HG03469 (cell line): ENCODE measurements around the gene DGKD.

Experiments used
- ATAC-seq: cut with Tn5 transposase; IDR thresholded peaks from one replicate; pipeline ENCODE4 v1.9.1; 2021; ENCODE audit warnings: mild to moderate bottlenecking, moderate library complexity, moderate number of reproducible peaks; ENCODE audit not compliant: unreplicated experiment

The DGKD gene

DNA sequence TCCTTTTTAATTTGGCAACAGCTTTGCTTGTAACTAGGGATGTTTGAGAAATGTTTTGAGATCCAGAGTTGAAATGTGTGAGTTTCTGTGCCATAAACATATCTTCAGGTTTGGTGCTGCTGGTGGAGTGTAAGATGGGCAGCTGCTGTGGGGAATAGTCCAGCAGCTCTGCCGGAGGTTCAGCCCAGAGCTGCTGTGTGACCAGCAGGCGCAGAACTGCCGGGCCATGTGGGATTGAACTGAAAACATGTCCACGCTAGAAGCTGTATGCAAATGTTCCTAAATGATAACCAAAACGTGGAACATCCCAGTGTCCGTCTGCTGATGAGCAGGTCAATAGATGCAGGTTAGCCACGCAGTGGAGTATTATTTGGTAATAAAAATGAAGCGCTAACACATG is 99.6 kb downstream of the DGKD start:
- ATAC-seq = no peak

GRCh38 chr2:233455006-233455405 is 100.7 kb downstream of the DGKD start:
- ATAC-seq = no peak

- no peak for ATAC-seq
Measured at GRCh38 chr2:233455491-233455890, 101.2 kb downstream of the DGKD start.

- ATAC-seq = no peak
Measured at GRCh38 chr2:233456111-233456510, 101.8 kb downstream of the DGKD start.

- ATAC-seq = no peak
Measured at GRCh38 chr2:233456934-233457333, 102.6 kb downstream of the DGKD start.

DNA sequence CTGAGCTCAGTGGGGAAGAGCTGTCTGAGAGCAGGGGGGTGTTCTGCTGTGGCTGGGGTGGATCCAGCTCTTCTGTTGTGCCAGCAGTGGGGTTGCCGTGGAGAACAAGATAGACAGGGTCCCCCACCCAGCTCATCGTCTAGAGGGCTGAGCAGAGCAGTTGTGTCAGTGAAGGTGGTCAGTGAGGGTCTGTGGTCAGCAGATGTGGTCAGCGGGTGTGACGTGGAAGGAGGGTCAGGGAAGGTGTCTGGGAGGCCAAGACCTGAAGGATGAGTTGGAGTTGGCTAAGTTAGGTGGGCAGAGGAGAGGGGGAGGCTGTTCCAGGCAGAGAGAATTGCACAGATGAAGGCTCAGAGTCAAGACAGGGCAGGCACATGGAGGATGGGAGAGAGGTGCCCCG is 103.1 kb downstream of the DGKD start:
- ATAC-seq = no peak

DNA sequence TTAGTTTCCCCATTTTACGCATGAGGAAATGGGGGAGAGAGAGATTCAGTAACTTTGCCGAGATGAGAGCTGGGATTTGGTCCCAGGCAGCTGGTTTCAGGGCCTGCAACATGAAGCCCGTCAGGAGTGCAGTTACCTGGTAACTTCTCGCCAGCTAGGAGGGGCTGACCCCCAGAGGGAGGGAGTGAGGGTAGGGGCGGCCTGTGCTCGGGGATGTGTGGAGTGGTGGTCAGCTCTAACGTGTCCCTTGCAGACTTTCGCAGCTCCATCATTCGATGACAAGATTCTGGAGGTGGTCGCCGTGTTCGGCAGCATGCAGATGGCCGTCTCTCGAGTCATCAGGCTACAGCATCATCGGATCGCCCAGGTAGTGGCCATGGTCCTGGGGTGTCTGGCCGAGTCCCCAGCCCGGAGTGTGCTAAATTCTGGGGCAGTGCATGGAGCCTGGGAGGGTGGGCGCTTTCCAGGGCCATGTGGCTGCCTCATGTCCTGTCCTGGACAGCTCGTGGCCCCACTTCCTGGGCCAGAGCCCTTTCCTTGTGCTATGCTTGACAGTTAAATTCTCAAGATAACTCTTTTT is 103.8 kb downstream of the DGKD start:
- ATAC-seq = no peak

DNA sequence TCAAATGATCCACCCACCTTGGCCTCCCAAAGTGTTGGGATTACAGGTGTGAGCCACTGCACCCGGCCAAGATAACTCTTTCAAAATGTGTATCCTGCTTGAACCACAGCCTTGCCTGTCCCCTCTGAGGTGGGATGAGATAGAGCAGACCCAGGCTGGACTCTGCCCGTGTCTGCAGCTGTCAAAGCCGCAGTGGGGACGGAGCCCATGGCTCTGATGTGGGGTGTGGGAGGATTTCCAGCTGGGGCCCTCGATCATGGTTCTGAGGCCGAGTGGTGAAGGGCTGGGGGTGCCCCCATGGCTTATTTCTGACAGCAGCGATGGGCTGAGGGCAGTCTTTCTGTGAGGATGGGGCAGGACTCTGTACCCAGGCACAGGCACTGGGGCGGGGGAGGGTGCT is 104.5 kb downstream of the DGKD start:
- no peak for ATAC-seq

GRCh38 chr2:233459426-233459825 is 105.1 kb downstream of the DGKD start:
- ATAC-seq = no peak

DNA sequence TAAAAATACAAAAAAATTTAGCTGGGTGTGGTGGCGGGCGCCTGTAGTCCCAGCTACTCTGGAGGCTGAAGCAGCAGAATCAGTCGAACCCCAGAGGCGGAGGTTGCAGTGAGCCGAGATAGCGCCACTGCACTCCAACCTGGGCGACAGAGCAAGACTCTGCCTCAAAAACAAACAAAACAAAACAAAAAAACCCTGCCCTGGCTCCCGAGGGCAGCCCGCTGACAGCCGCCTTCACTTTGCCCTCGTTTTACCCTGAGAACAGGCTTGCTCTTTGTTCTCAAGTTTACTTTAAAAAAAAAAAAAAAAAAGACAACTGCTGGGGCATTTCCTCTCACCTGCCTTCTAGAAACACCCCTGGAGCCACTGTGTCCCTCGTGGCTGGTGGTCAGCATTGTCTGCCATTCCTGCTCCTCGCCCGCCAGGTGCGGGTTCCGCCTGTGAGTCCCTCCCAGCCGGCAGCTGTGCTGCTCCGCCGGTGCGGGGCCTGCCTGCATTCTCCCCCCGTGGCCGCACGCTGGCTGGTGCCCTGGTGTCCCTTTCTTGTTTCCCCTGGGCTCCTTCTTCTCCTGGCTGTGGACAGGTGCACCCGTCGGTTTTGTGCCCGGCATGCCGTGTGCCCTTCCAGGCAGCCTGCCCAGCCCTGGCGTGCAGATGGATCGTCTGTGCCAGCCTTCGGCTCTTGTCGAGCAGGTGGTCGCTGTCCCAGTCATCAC is 106.6 kb downstream of the DGKD start:
- ATAC-seq = no peak

GRCh38 chr2:233461481-233461891 is 107.2 kb downstream of the DGKD start:
- ATAC-seq = no peak

DNA sequence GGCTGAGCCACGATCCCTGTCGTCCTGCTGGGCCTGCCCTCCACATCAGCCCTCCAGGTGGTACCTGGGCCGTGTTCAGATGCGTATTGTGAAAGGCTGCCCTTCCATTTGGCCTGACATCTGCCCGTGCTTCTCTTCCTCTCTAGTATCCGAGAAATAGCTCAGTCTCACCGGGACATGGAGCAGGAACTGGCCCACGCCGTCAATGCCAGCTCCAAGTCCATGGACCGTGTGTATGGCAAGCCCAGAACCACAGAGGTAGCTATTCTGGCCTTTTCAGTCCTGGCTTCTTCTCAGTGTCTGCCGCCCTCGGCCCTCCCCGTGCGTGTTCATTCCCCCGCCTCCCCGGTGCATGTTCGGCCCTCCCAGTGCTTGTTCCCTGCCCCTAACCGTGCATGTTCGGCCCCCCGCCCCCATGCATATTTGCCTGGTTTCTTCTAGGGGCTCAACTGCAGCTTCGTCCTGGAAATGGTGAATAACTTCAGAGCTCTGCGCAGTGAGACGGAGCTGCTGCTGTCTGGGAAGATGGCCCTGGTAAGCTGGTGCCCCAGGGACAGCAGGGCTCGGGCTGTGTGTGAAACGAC is 108.0 kb downstream of the DGKD start:
- ATAC-seq = no peak

- no peak for ATAC-seq
Measured at GRCh38 chr2:233462826-233463470, 108.7 kb downstream of the DGKD start.

DNA sequence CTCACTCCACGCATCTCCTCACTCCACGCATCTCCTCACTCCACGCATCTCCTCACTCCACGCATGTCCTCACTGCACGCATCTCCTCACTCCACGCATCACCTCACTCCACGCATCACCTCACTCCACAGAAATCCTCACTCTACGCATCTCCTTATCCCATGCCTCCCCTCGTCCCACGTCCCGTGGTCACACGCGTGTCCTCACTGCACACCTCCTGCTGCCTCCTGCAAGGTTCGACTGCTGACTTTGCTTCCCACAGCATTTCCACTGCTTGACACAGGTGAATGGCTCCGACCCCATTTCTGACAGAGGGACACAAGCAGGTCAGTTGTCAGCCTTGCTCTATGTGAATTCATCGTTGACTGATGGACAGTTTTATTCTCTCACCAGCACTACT is 109.3 kb downstream of the DGKD start:
- no peak for ATAC-seq

DNA sequence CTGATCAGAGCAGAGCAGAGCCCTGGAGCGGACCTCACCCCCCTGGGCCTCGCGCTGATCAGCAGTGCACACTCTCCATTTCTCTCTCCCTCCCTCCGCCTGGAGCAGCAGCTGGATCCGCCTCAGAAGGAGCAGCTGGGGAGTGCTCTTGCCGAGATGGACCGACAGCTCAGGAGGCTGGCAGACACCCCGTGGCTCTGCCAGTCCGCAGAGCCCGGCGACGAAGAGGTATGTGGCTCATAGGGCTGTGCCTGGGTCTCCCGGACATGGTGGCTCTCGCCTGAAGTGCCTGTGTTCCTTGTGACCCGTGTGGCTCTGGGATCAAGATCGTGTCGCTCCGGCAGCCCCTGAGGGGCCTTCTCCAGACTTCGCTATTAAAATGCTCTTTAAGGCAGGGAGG is 109.8 kb downstream of the DGKD start:
- no peak for ATAC-seq

GRCh38 chr2:233464531-233465240 is 110.4 kb downstream of the DGKD start:
- ATAC-seq = no peak

GRCh38 chr2:233466991-233467603 is 112.8 kb downstream of the DGKD start:
- no peak for ATAC-seq

- no peak for ATAC-seq
Measured at GRCh38 chr2:233468047-233468740, 113.9 kb downstream of the DGKD start.

- ATAC-seq = no peak
Measured at GRCh38 chr2:233468741-233469110, 114.4 kb downstream of the DGKD start.

DNA sequence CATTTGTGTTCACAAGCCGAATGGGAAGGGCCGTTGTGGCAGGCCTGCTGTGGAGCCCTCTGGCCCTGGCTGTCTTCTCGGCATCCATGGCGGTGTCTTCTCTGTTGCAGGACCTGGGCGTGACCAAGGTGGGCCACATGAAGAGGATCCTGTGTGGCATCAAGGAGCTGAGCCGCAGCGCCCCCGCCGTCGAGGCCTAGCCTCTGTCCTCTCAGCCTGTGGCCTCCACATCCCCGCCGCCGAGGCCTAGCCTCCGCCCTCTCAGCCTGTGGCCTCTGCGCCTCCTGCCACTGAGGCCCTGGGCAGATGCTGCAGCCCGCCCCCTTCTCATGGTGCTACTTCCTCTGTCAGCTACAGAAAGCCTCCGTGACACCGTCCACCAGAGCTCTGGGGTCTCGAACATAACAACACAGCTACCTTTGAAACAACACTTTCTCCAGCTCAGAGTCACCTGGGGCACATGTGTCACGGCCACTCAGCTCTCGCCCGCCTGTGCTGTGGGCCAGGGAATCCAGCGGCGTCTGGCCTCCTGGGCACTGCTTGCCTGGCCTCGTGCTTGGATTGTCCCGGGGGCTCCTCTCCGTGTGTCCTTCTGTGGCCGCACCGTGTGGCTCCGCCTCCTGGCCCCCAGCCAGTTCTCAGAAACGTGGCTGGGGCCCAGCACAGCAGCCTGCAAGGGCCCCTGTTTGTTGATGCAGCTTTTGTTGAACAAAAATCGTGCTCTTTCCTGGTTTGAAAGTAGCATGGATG is 115.1 kb downstream of the DGKD start:
- ATAC-seq = no peak
